ENCODE data around the gene GLYATL3.

GRCh38 chr6:49539102-49539501 lies 39.4 kb downstream of the GLYATL3 start:
- no peak for TF ChIP-seq CSDC2 (CRISPR knock-in tag; IDR thresholded peaks at IDR 0.05)
- no peak for TF ChIP-seq ARNTL (CRISPR knock-in tag; IDR thresholded peaks at IDR 0.05; ENCODE audit: borderline replicate concordance, low read depth)
- TF ChIP-seq ZFP30 (CRISPR knock-in tag; IDR thresholded peaks at IDR 0.05), result no peak
- TF ChIP-seq, protein P1, sequence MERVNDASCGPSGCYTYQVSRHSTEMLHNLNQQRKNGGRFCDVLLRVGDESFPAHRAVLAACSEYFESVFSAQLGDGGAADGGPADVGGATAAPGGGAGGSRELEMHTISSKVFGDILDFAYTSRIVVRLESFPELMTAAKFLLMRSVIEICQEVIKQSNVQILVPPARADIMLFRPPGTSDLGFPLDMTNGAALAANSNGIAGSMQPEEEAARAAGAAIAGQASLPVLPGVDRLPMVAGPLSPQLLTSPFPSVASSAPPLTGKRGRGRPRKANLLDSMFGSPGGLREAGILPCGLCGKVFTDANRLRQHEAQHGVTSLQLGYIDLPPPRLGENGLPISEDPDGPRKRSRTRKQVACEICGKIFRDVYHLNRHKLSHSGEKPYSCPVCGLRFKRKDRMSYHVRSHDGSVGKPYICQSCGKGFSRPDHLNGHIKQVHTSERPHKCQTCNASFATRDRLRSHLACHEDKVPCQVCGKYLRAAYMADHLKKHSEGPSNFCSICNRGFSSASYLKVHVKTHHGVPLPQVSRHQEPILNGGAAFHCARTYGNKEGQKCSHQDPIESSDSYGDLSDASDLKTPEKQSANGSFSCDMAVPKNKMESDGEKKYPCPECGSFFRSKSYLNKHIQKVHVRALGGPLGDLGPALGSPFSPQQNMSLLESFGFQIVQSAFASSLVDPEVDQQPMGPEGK (CRISPR knock-in tag; IDR thresholded peaks at IDR 0.05; ENCODE audit: borderline replicate concordance), result no peak
- no peak for TF ChIP-seq ZC3H10 (CRISPR knock-in tag; IDR thresholded peaks at IDR 0.05)
- TF ChIP-seq, protein P2, sequence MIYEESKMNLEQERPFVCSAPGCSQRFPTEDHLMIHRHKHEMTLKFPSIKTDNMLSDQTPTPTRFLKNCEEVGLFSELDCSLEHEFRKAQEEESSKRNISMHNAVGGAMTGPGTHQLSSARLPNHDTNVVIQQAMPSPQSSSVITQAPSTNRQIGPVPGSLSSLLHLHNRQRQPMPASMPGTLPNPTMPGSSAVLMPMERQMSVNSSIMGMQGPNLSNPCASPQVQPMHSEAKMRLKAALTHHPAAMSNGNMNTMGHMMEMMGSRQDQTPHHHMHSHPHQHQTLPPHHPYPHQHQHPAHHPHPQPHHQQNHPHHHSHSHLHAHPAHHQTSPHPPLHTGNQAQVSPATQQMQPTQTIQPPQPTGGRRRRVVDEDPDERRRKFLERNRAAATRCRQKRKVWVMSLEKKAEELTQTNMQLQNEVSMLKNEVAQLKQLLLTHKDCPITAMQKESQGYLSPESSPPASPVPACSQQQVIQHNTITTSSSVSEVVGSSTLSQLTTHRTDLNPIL (CRISPR knock-in tag; IDR thresholded peaks at IDR 0.05; ENCODE audit: low read depth), result no peak
- TF ChIP-seq GLIS3 (CRISPR knock-in tag; IDR thresholded peaks at IDR 0.05), result no peak
- TF ChIP-seq ZNF70 (CRISPR knock-in tag; IDR thresholded peaks at IDR 0.05), result no peak
- TF ChIP-seq RARB (CRISPR knock-in tag; IDR thresholded peaks at IDR 0.05), result no peak
- TF ChIP-seq ZNF8 (CRISPR knock-in tag; IDR thresholded peaks at IDR 0.05), result no peak
- TF ChIP-seq ESRRG (CRISPR knock-in tag; IDR thresholded peaks at IDR 0.05), result no peak
- TF ChIP-seq ZFP3 (CRISPR knock-in tag; IDR thresholded peaks at IDR 0.05), result no peak
- no peak for TF ChIP-seq TSHZ2 (CRISPR knock-in tag; IDR thresholded peaks at IDR 0.05)

All from SK-N-SH treated with all-trans-retinoic acid at 6 μM for 48 hours (cell line).